ENCODE measurements around the gene ORM1. TPM values are rescaled to one million over a fixed set of nuclear protein-coding genes. Genes with fewer than 3 reads are reported as not detected.

The ORM1 gene
- total RNA-seq, 4 donors from 2014 or later: not detected

DNA sequence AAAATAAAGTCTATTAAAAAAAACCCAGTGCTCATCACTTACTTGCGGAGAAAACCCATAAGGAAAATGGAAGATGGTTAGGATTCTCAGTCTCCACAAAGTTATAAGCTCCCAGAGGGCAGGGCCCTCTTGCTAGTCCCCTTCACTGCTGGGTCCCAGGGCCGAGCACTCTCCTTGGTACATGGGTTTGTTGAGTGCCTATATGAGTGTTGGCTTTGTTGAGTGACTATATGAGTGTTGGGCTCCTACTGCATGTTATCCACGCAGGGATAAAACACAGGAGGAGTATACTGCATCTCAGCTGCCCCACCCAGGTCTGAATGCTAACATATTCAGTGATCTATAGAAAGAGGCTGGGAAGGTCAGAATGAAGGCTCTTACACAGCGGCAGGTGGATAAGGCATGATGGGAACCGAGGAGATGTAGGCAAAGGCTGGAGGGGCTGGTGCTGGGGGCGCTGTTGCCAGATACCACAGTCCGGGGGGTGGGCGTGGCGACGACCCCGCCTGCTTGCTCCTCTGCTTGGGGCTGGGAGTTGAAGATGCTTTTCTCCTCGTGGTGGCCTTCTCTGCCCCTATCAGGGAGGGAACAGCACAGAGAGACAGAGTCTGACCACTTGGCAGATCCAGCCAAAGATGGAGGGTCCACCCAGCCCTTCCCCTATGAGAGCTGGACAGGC lies 18.4 kb downstream of the ORM1 start:
- DNase-seq (ENCODE audit: low spot score in 2 of 2): no peak
- no peak overlapping the region for H3K4me3 ChIP-seq (ENCODE audit: low read depth, poor library complexity, severe bottlenecking)
- WGBS, 2 donors: 89 to 91% methylated on average over 12 of the region's 12 CpGs
- intact Hi-C loops (cut with DNase I; ENCODE audit: low total_unique reads): no loop called here
- no peak for TF ChIP-seq POLR2A (IDR thresholded peaks at IDR 0.05)
- TF ChIP-seq, protein P1, sequence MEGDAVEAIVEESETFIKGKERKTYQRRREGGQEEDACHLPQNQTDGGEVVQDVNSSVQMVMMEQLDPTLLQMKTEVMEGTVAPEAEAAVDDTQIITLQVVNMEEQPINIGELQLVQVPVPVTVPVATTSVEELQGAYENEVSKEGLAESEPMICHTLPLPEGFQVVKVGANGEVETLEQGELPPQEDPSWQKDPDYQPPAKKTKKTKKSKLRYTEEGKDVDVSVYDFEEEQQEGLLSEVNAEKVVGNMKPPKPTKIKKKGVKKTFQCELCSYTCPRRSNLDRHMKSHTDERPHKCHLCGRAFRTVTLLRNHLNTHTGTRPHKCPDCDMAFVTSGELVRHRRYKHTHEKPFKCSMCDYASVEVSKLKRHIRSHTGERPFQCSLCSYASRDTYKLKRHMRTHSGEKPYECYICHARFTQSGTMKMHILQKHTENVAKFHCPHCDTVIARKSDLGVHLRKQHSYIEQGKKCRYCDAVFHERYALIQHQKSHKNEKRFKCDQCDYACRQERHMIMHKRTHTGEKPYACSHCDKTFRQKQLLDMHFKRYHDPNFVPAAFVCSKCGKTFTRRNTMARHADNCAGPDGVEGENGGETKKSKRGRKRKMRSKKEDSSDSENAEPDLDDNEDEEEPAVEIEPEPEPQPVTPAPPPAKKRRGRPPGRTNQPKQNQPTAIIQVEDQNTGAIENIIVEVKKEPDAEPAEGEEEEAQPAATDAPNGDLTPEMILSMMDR (IDR thresholded peaks at IDR 0.05): no peak

- TF ChIP-seq, protein P1 (IDR thresholded peaks at IDR 0.05): no peak
- TF ChIP-seq POLR2A (IDR thresholded peaks at IDR 0.05): no peak
- intact Hi-C loops (cut with DNase I; ENCODE audit: low total_unique reads): no loop called here
- 85 to 95% methylated on average over 4 of the region's 4 CpGs for WGBS, 2 donors
- no peak overlapping the region for H3K4me3 ChIP-seq (ENCODE audit: low read depth, poor library complexity, severe bottlenecking)
- no peak for DNase-seq (ENCODE audit: low spot score in 2 of 2)
These were observed 19.1 kb downstream of the ORM1 start for GRCh38 chr9:114341991-114342390.

DNA sequence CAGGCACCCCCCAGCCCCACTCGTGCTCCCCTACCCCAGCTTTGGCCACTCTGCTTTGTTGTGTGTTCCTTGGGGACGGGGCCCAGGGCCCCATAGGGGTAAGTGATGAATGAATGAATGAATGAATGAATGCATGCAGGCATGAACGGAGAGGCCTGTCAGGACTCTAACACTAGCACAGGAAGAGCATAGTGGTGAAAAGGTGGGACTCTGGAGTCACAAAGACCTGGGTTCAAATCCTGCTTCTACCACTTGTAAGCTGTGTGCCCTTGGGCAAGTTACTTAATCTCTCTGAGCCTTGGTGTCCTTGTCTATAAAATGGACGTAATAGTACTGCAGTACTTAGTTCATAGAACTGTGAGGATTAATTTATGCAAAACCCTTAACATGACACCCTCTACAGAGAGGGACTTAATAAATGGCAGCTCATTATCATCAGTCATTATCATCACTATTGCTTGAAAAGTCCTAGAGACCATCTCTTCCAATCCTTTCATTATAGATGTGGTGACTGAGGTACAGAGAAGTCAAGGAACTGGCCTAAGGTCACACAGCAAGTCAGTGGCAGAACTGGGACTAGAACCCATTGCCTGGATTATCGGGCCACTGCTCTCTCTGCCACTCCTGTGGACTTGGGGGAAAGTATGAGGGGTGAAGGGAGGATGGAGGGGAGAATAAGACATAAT lies 20.0 kb downstream of the ORM1 start:
- intact Hi-C loops (cut with DNase I; ENCODE audit: low total_unique reads): no loop called here
- TF ChIP-seq, protein P1 (IDR thresholded peaks at IDR 0.05): no peak
- no peak for TF ChIP-seq POLR2A (IDR thresholded peaks at IDR 0.05)
- no peak overlapping the region for H3K4me3 ChIP-seq (ENCODE audit: low read depth, poor library complexity, severe bottlenecking)
- WGBS, 2 donors: 86 to 94% methylated on average over 5 of the region's 5 CpGs
- no peak for DNase-seq (ENCODE audit: low spot score in 2 of 2)

DNA sequence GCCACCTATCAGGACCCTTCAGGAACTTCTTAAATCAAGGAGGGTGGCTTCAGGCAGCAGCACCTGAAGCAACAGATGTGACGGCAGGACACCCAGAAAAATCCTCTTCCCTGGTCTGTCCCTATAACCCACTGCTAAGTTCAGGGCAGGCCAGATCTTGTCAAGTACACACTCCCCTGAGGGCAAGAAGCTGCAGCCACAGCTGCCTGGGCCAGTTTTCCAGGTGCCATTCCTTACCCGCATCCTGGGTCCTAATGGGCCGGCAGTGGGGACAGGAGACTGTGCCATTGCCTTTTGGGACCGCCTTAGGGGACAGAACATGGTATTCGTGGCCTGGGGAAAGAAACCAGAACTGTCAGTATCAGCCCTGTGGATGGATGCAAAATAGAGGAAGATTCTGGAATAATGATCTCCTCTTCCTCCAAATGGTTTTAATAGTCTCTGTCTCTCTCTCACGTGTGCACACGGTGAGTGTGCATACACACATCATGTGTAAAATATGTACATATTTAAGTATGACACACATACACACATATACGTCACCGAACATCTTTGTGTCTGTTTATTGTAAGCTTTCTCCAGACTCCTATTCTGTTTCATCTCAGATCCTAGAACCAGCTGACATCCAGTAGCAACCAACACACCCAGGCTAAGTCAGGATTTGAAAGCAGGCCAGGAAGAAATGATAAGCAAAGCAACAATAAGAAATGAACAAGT lies 20.7 kb downstream of the ORM1 start:
- H3K4me3 ChIP-seq (ENCODE audit: low read depth, poor library complexity, severe bottlenecking): no peak overlapping the region
- 79 to 88% methylated on average over 9 of the region's 9 CpGs for WGBS, 2 donors
- TF ChIP-seq, protein P1 (IDR thresholded peaks at IDR 0.05): no peak
- no peak for TF ChIP-seq POLR2A (IDR thresholded peaks at IDR 0.05)
- DNase-seq (ENCODE audit: low spot score in 2 of 2): no peak
- intact Hi-C loops (cut with DNase I; ENCODE audit: low total_unique reads): no loop called here

GRCh38 chr9:114344188-114344566 lies 21.3 kb downstream of the ORM1 start:
- no peak overlapping the region for H3K4me3 ChIP-seq (ENCODE audit: low read depth, poor library complexity, severe bottlenecking)
- TF ChIP-seq, protein P1 (IDR thresholded peaks at IDR 0.05): no peak
- TF ChIP-seq POLR2A (IDR thresholded peaks at IDR 0.05): no peak
- no peak for DNase-seq (ENCODE audit: low spot score in 2 of 2)
- WGBS, 2 donors: 92 to 94% methylated on average over 11 of the region's 11 CpGs
- intact Hi-C loops (cut with DNase I; ENCODE audit: low total_unique reads): no loop called here
